A673 (cell line): ENCODE measurements around the gene DPYSL5. TPM values are rescaled to one million over a fixed set of nuclear protein-coding genes. Genes with fewer than 3 reads are reported as not detected.

Source experiments
- BruUV-seq: library from RNA; stranded (reverse); fragments of 400-500 nt; replicated peaks from 2 replicates; lab custom pipeline; 2021; lab: Mats Ljungman, UMichigan
- CTCF ChIA-PET: fragments of 300-600 bp; sonication (Branson Sonifier 250); formaldehyde crosslinking; loops from one replicate; lab custom pipeline; 2022; ENCODE audit warnings: antibody characterized with exemption; lab: Charles Lee
- POLR2A ChIA-PET: fragments of 300-600 bp; sonication (Branson Sonifier 250); formaldehyde crosslinking; loops from one replicate; lab custom pipeline; 2022; ENCODE audit warnings: antibody characterized with exemption; ENCODE audit not compliant: low non-redundant PET; lab: Charles Lee
- DNase-seq: peaks from one replicate; pipeline ENCODE4 v3.0.0-alpha.2; 2015; ENCODE audit warnings: low spot score
- H3K27ac ChIP-seq: fragments of 200-600 bp; sonication (generic); 2 replicates; pipeline ENCODE4 v1.5.1; 2016; ENCODE audit warnings: mixed run types, low read depth, mild to moderate bottlenecking, mixed read lengths, antibody characterized with exemption, low read length; ENCODE audit not compliant: poor library complexity, severe bottlenecking
- H3K27me3 ChIP-seq: fragments of 200-600 bp; sonication (generic); replicated peaks from 2 replicates; pipeline ENCODE4 v1.6.1; 2017; ENCODE audit warnings: mixed run types, low read depth, mild to moderate bottlenecking, mixed read lengths, antibody characterized with exemption, low read length; ENCODE audit not compliant: insufficient read depth, poor library complexity
- H3K36me3 ChIP-seq: fragments of 200-600 bp; sonication (generic); 2 replicates; pipeline ENCODE4 v1.6.1; 2016; ENCODE audit warnings: mixed run types, mild to moderate bottlenecking, mixed read lengths, antibody characterized with exemption, low read length; ENCODE audit not compliant: insufficient read depth, poor library complexity, severe bottlenecking
- H3K4me1 ChIP-seq: fragments of 200-600 bp; sonication (generic); 2 replicates; pipeline ENCODE4 v1.6.1; 2017; ENCODE audit warnings: mixed run types, mild to moderate bottlenecking, mixed read lengths, antibody characterized with exemption, low read length; ENCODE audit not compliant: insufficient read depth, poor library complexity, severe bottlenecking
- H3K4me3 ChIP-seq: fragments of 200-600 bp; sonication (generic); 2 replicates; pipeline ENCODE4 v1.5.1; 2016; ENCODE audit warnings: low read depth, mixed run types, mild to moderate bottlenecking, mixed read lengths, low read length; ENCODE audit not compliant: poor library complexity, severe bottlenecking
- H3K9me3 ChIP-seq: fragments of 200-600 bp; sonication (generic); 2 replicates; pipeline ENCODE4 v1.6.1; 2016; ENCODE audit warnings: mixed run types, low read depth, mild to moderate bottlenecking, mixed read lengths, antibody characterized with exemption, low read length; ENCODE audit not compliant: poor library complexity, severe bottlenecking
- EZH2 ChIP-seq: fragments of 200-600 bp; sonication (generic); IDR thresholded peaks from 2 replicates; pipeline ENCODE4 v1.6.1; 2017; ENCODE audit warnings: borderline replicate concordance, low read depth, mild to moderate bottlenecking, mixed read lengths, antibody characterized with exemption, low read length; ENCODE audit not compliant: poor library complexity, severe bottlenecking
- intact Hi-C: fragments of 100-400 bp; cut with micrococcal nuclease; formaldehyde crosslinking; loops from one replicate; pipeline ENCODE4 v1.10.0; 2022; ENCODE audit not compliant: unreplicated experiment
- total RNA-seq: library from RNA; stranded (reverse); gene quantifications from 2 replicates; pipeline ENCODE4 v1.2.3, GENCODE V29; 2021
- TF ChIP-seq, protein P1 (sequence below): fragments of 300-800, 200-600 bp; sonication (generic); conservative IDR thresholded peaks from 2 replicates; pipeline ENCODE4 v1.5.1; 2017; ENCODE audit warnings: low read depth, mild to moderate bottlenecking, antibody characterized with exemption, low read length, moderate library complexity, mixed read lengths

Gene DPYSL5
- total RNA-seq, 1 experiment from 2014 or later: 110 TPM

GRCh38 chr2:26916128-26916692, 68.3 kb downstream of the DPYSL5 start:
- no peak overlapping the region for H3K4me3 ChIP-seq
- H3K27ac ChIP-seq: no peak overlapping the region
- TF ChIP-seq EZH2: no peak
- TF ChIP-seq, protein P1, sequence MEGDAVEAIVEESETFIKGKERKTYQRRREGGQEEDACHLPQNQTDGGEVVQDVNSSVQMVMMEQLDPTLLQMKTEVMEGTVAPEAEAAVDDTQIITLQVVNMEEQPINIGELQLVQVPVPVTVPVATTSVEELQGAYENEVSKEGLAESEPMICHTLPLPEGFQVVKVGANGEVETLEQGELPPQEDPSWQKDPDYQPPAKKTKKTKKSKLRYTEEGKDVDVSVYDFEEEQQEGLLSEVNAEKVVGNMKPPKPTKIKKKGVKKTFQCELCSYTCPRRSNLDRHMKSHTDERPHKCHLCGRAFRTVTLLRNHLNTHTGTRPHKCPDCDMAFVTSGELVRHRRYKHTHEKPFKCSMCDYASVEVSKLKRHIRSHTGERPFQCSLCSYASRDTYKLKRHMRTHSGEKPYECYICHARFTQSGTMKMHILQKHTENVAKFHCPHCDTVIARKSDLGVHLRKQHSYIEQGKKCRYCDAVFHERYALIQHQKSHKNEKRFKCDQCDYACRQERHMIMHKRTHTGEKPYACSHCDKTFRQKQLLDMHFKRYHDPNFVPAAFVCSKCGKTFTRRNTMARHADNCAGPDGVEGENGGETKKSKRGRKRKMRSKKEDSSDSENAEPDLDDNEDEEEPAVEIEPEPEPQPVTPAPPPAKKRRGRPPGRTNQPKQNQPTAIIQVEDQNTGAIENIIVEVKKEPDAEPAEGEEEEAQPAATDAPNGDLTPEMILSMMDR: no peak
- H3K9me3 ChIP-seq: no peaks in the 10 kb centered on the region
- H3K4me1 ChIP-seq: peaks cover 50% of the 10 kb centered on the region
- ChIA-PET POLR2A (no interaction called here), CTCF (no interaction called here)
- H3K36me3 ChIP-seq: no peaks in the 10 kb centered on the region
- BruUV-seq: no TSS peak
- intact Hi-C loops: no loop called here
- DNase-seq: no peak
- H3K27me3 ChIP-seq: no peaks in the 10 kb centered on the region

DNA sequence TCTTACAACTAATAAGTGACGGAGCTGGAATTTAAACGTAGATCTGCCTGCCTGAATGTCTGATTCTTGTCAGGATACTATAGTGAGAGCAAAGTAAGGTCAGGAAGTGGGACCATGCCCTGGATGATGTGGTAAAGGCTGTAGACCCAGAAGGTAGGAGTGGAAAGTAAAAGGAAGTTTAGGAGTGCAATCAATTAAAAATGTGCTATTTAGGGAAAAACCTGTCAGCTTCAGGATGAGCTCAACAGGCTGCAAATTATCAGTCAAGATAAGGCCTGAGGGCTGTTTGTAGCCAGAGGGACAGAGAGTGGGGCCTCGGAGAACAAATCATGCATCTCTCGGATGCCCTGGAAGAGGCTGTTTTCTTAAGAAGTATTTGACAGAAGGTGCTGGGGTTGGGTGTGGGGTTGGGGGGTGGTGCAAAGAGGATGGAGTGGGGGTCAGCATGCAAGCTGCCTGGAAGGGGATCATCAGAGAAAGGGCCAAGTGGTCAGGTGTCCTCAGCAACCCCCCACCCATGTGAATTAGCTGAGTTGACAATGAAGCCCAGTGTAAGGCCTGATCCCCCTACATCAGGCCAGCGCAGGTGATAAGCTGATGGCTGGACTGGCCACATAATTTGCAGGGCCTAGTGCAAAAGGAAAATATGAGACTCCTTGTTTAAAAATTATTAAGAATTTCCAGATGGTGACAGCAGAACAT, 69.4 kb downstream of the DPYSL5 start:
- intact Hi-C loops: no loop called here
- H3K4me3 ChIP-seq: no peak overlapping the region
- POLR2A ChIA-PET: no interaction called here
- H3K36me3 ChIP-seq: no peaks in the 10 kb centered on the region
- H3K27ac ChIP-seq: no peak overlapping the region
- no peak for TF ChIP-seq EZH2
- TF ChIP-seq, protein P1: no peak
- CTCF ChIA-PET: interaction anchor here (0.7 to 1.0 kb wide), 2 partner anchors 25 to 71 kb away, joined by 3 to 7 read pairs; no protein-coding TSS in a partner anchor
- no TSS peak for BruUV-seq
- H3K4me1 ChIP-seq: peaks cover 44% of the 10 kb centered on the region
- no peak for DNase-seq
- H3K27me3 ChIP-seq: no peaks in the 10 kb centered on the region
- H3K9me3 ChIP-seq: no peaks in the 10 kb centered on the region

GRCh38 chr2:26921323-26921722, 73.4 kb downstream of the DPYSL5 start:
- ChIA-PET CTCF (no interaction called here), POLR2A (no interaction called here)
- no TSS peak for BruUV-seq
- Histone ChIP-seq H3K9me3 (no peaks in the 10 kb centered on the region), H3K27ac (peak overlapping the region; percentile 34), H3K4me1 (peaks cover 30% of the 10 kb centered on the region), H3K36me3 (no peaks in the 10 kb centered on the region), H3K4me3 (no peak overlapping the region), H3K27me3 (no peaks in the 10 kb centered on the region)
- no peak for DNase-seq
- intact Hi-C loops: no loop called here
- TF ChIP-seq, protein P1: no peak
- no peak for TF ChIP-seq EZH2
